B cell (primary cell): ENCODE results near the gene GRIN2D. TPM values are rescaled to one million over a fixed set of nuclear protein-coding genes. Genes with fewer than 3 reads are reported as not detected.

ENCODE experiments used
- ATAC-seq: fragments of 200-7000 bp; cut with Tn5 transposase; one replicate; pipeline ENCODE4 v1.10.0; 2021; ENCODE audit warnings: low read depth, mild to moderate bottlenecking, moderate number of reproducible peaks, moderate library complexity
- CTCF ChIA-PET: fragments of 350-600 bp; sonication (Branson Sonifier 250); formaldehyde crosslinking; loops from one replicate; lab custom pipeline; 2021; ENCODE audit warnings: antibody characterized with exemption, inconsistent platforms; lab: Charles Lee
- POLR2A ChIA-PET: fragments of 350-600 bp; sonication (Branson Sonifier 250); formaldehyde crosslinking; loops from one replicate; lab custom pipeline; 2021; ENCODE audit warnings: antibody characterized with exemption; lab: Charles Lee
- DNase-seq: peaks from one replicate; pipeline ENCODE4 v3.0.0; 2013
- H2AFZ ChIP-seq: 2 replicates; pipeline ENCODE4 v1.6.1; 2012; ENCODE audit warnings: mild to moderate bottlenecking, low read depth, low read length; ENCODE audit not compliant: insufficient read depth, poor library complexity, severe bottlenecking
- H3K27ac ChIP-seq, 2 donors: 1 replicate in 1 of 2; 2 replicates in 1 of 2; pipeline ENCODE4 v1.5.1; 2012 to 2013; ENCODE audit warnings: low read length in 2 of 2, mild to moderate bottlenecking in 2 of 2, moderate library complexity in 1 of 2
- H3K27me3 ChIP-seq, 4 experiments: fragments of 200-600 bp in 1 of 4; sonication (generic) in 1 of 4; replicated peaks in 1 of 4; 1 replicate in 2 of 4; 2 replicates in 2 of 4; pipeline versions ENCODE4 v1.6.1 to v1.7.0; 2013 to 2016; ENCODE audit warnings: low read length in 3 of 4, mild to moderate bottlenecking in 2 of 4, mixed read lengths in 1 of 4, moderate library complexity in 1 of 4; ENCODE audit not compliant: insufficient read depth in 4 of 4, control insufficient read depth in 3 of 4; ENCODE audit errors: control extremely low read depth in 1 of 4
- H3K36me3 ChIP-seq, 2 experiments: replicated peaks in 1 of 2; 1 replicate in 1 of 2; 2 replicates in 1 of 2; pipeline versions ENCODE4 v1.6.1 to v1.7.1; 2013; ENCODE audit warnings: low read length in 1 of 2; ENCODE audit not compliant: insufficient read depth in 2 of 2, control insufficient read depth in 1 of 2; ENCODE audit errors: control extremely low read depth in 1 of 2, extremely low read depth in 1 of 2
- H3K4me1 ChIP-seq, 2 donors: fragments of 200-600 bp in 1 of 2; sonication (generic) in 1 of 2; 1 replicate in 1 of 2; 2 replicates in 1 of 2; pipeline versions ENCODE4 v1.5.1 to v1.6.1; 2013 to 2017; ENCODE audit warnings: low read length in 2 of 2; ENCODE audit not compliant: control insufficient read depth in 2 of 2, insufficient read depth in 2 of 2
- H3K4me2 ChIP-seq: replicated peaks from 2 replicates; pipeline ENCODE3; 2012; ENCODE audit warnings: mild to moderate bottlenecking, low read depth, low read length; ENCODE audit not compliant: poor library complexity, severe bottlenecking
- H3K4me3 ChIP-seq, 5 experiments: fragments of 200-600 bp in 1 of 5; sonication (generic) in 1 of 5; 1 replicate in 3 of 5; 2 replicates in 2 of 5; pipeline versions ENCODE4 v1.5.1 to v1.7.0; 2011 to 2016; ENCODE audit warnings: low read length in 4 of 5, mild to moderate bottlenecking in 4 of 5, low read depth in 2 of 5, control low read depth in 1 of 5, moderate library complexity in 1 of 5; ENCODE audit not compliant: insufficient read depth in 1 of 5; ENCODE audit errors: control extremely low read depth in 1 of 5, extremely low read depth in 1 of 5
- H3K79me2 ChIP-seq: fragments of 200-600 bp; sonication (generic); one replicate; pipeline ENCODE4 v1.6.0; 2016; ENCODE audit warnings: low read length; ENCODE audit not compliant: control insufficient read depth, insufficient read depth
- H3K9ac ChIP-seq: fragments of 200-600 bp; sonication (generic); 2 replicates; pipeline ENCODE4 v1.6.1; 2017; ENCODE audit warnings: mild to moderate bottlenecking, low read length, moderate library complexity
- H3K9me3 ChIP-seq, 3 donors: one replicate each; pipeline versions ENCODE4 v1.6.1 to v1.7.1; 2013; ENCODE audit warnings: low read length in 2 of 3; ENCODE audit not compliant: control insufficient read depth in 2 of 3, insufficient read depth in 1 of 3; ENCODE audit errors: control extremely low read depth in 1 of 3
- H4K20me1 ChIP-seq: 2 replicates; pipeline ENCODE4 v1.6.0; 2012; ENCODE audit warnings: mild to moderate bottlenecking, low read length; ENCODE audit not compliant: insufficient read depth, control insufficient read depth, poor library complexity, severe bottlenecking
- H3K27ac Mint-ChIP-seq: one replicate; pipeline ENCODE4 v1.8.0; 2021; ENCODE audit warnings: mixed read lengths
- H3K27me3 Mint-ChIP-seq: one replicate; pipeline ENCODE4 v1.8.0; 2021; ENCODE audit warnings: mixed read lengths
- H3K4me1 Mint-ChIP-seq: one replicate; pipeline ENCODE4 v1.8.0; 2021; ENCODE audit warnings: mixed read lengths
- H3K4me3 Mint-ChIP-seq: one replicate; pipeline ENCODE4 v1.8.0; 2021; ENCODE audit warnings: mixed read lengths
- H3K9me3 Mint-ChIP-seq: one replicate; pipeline ENCODE4 v1.8.0; 2022; ENCODE audit warnings: mixed read lengths; ENCODE audit not compliant: insufficient read depth
- EZH2 ChIP-seq: IDR thresholded peaks from 2 replicates; pipeline ENCODE4 v1.6.1; 2012; ENCODE audit warnings: borderline replicate concordance, low read depth, mild to moderate bottlenecking, moderate library complexity, low read length; ENCODE audit not compliant: insufficient read depth, poor library complexity, severe bottlenecking
- WGBS: methylation state at CpG from one replicate; pipeline ENCODE4 v1.1.5; 2013; ENCODE audit warnings: missing lambda C conversion rate; ENCODE audit not compliant: insufficient coverage; 5-methylcytosine and 5-hydroxymethylcytosine counted together
- intact Hi-C: fragments of 100-400 bp; cut with micrococcal nuclease; formaldehyde crosslinking; loops from one replicate; pipeline ENCODE4 v1.10.0; 2022
- polyA plus RNA-seq: library from polyadenylated mRNA; depleted of rRNA; stranded (reverse); fragments of >200 nt; gene quantifications from 2 replicates; pipeline ENCODE4 v1.2.3, GENCODE V29; 2012
- total RNA-seq, 2 donors: library from RNA; stranded (reverse); fragments of 120-200 nt in 1 of 2; gene quantifications; 1 replicate in 1 of 2; 2 replicates in 1 of 2; pipeline versions ENCODE4 v1.2.3 to v1.2.4, GENCODE V29; 2013 to 2022
- TF ChIP-seq, protein P1 (sequence below): fragments of 200-600 bp; IDR thresholded peaks from one replicate; pipeline ENCODE4 v1.8.0; 2022; ENCODE audit warnings: antibody characterized with exemption, mild to moderate bottlenecking

The GRIN2D gene
- total and polyA plus RNA-seq, 2 donors (not counting 1 experiment from before 2014, with no cell fraction given) = not detected

DNA sequence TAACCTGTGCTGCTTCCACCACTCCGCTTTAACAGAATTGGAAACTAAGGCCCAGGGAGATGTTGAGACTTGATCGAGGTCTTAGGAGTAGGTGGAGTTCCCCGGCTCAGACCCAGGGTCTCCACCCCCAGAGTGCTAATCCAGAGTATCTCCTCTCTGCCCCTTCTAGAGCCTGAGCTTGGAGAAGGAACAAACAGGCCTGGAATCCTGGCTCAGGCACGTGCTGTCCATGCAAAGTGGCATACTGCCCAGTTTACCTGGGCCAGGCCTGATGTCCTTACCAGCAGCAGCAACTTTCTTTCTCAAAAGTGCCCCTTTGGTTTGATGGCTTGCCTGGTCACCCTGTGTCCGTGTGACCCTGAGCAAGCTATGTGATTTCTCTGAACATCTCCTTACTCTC lies 25.6 kb upstream of the GRIN2D start:
- ChIA-PET POLR2A (no interaction called here), CTCF (interaction anchor here (1.8 kb wide), 1 partner anchor 23 kb away, joined by 6 read pairs; the partner anchor contains the start of gene KDELR1)

DNA sequence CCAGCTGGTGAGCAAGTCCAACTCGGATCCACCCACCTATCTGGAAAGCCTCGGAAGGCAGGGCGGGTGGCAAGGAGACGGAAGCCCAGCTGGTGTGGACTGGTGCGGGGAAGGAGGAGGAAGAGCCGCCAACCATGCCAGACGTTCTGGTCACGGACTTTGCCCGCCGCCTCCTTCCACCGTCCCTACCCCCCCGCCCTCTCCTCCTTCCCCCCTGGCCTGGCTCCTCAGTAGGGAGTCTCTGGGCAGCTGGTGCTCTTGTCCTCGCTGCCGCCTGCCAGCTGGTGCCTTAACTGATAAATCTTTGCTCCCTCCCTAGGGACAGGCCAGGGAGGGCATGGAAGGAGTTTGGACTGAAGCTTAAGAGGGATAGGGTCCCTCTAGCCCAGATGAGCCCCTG lies 24.5 kb upstream of the GRIN2D start:
- no peak overlapping the region for H3K4me3 Mint-ChIP-seq

More for the DNA sequence above, 25.6 kb upstream of the GRIN2D start:
- no peak overlapping the region for H3K27ac Mint-ChIP-seq
- Histone ChIP-seq H3K4me3 (no peak overlapping the region), H3K9ac (no peak overlapping the region), H3K36me3 (no peaks in the 10 kb centered on the region), H3K79me2 (no peaks in the 10 kb centered on the region), H3K4me2 (no peak overlapping the region), H3K27ac (no peak overlapping the region), H3K9me3 (no peaks in the 10 kb centered on the region), H2AFZ (no peak overlapping the region), H3K4me1 (peaks cover 5 to 17% of the 10 kb centered on the region in 2 donors), H4K20me1 (no peaks in the 10 kb centered on the region), H3K27me3 (no peaks in the 10 kb centered on the region)
- 96% methylated on average over 3 of the region's 5 CpGs for WGBS
- intact Hi-C loops = no loop called here
- TF ChIP-seq, protein P1, sequence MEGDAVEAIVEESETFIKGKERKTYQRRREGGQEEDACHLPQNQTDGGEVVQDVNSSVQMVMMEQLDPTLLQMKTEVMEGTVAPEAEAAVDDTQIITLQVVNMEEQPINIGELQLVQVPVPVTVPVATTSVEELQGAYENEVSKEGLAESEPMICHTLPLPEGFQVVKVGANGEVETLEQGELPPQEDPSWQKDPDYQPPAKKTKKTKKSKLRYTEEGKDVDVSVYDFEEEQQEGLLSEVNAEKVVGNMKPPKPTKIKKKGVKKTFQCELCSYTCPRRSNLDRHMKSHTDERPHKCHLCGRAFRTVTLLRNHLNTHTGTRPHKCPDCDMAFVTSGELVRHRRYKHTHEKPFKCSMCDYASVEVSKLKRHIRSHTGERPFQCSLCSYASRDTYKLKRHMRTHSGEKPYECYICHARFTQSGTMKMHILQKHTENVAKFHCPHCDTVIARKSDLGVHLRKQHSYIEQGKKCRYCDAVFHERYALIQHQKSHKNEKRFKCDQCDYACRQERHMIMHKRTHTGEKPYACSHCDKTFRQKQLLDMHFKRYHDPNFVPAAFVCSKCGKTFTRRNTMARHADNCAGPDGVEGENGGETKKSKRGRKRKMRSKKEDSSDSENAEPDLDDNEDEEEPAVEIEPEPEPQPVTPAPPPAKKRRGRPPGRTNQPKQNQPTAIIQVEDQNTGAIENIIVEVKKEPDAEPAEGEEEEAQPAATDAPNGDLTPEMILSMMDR = no peak
- TF ChIP-seq EZH2 = no peak
- no peak overlapping the region for H3K4me3 Mint-ChIP-seq
- H3K27me3 Mint-ChIP-seq = no peaks in the 10 kb centered on the region
- no peak for ATAC-seq
- H3K9me3 Mint-ChIP-seq = no peaks in the 10 kb centered on the region
- DNase-seq = no peak
- H3K4me1 Mint-ChIP-seq = peaks cover 13% of the 10 kb centered on the region

More for the DNA sequence above, 24.5 kb upstream of the GRIN2D start:
- no peak overlapping the region for H3K27ac ChIP-seq
- intact Hi-C loops = no loop called here
- no peak overlapping the region for H3K4me2 ChIP-seq
- H3K4me3 ChIP-seq = no peak overlapping the region
- H3K27me3 ChIP-seq = no peaks in the 10 kb centered on the region
- no peak overlapping the region for H3K27ac Mint-ChIP-seq
- no peaks in the 10 kb centered on the region for H3K9me3 ChIP-seq
- WGBS = 100% methylated on average over 2 of the region's 14 CpGs
- no peak for DNase-seq
- POLR2A ChIA-PET = no interaction called here
- peaks cover 4% of the 10 kb centered on the region for H3K27me3 Mint-ChIP-seq
- CTCF ChIA-PET = interaction anchor here (1.8 kb wide), 1 partner anchor 22 kb away, joined by 6 read pairs; the partner anchor contains the start of gene KDELR1
- no peak overlapping the region for H3K9ac ChIP-seq
- TF ChIP-seq, protein P1 = no peak
- TF ChIP-seq EZH2 = no peak
- H3K4me1 ChIP-seq = peaks cover 5 to 8% of the 10 kb centered on the region in 2 donors
- no peaks in the 10 kb centered on the region for H3K9me3 Mint-ChIP-seq
- no peak for ATAC-seq
- peaks cover 10% of the 10 kb centered on the region for H3K4me1 Mint-ChIP-seq
- no peaks in the 10 kb centered on the region for H3K79me2 ChIP-seq
- no peak overlapping the region for H2AFZ ChIP-seq
- H3K36me3 ChIP-seq = no peaks in the 10 kb centered on the region
- H4K20me1 ChIP-seq = no peaks in the 10 kb centered on the region
